Osteoblast (primary cell): ENCODE data around the gene ORAI1. TPM values are rescaled to one million over a fixed set of nuclear protein-coding genes. Genes with fewer than 3 reads are reported as not detected.

Experiments used
- DNase-seq: peaks from one replicate; pipeline ENCODE4 v3.0.0; 2011; ENCODE audit warnings: low spot score, mixed read lengths; ENCODE audit not compliant: insufficient read length; ENCODE audit errors: missing footprints
- H2AFZ ChIP-seq: 2 replicates; pipeline ENCODE4 v1.6.0; 2011; ENCODE audit warnings: mild to moderate bottlenecking, low read length
- H3K27ac ChIP-seq: 2 replicates; pipeline ENCODE4 v1.5.1; 2011; ENCODE audit warnings: mild to moderate bottlenecking, low read depth, low read length, moderate library complexity
- H3K27me3 ChIP-seq: 2 replicates; pipeline ENCODE4 v1.6.0; 2012; ENCODE audit warnings: mild to moderate bottlenecking, control low read depth, inconsistent platforms, low read length, moderate library complexity; ENCODE audit not compliant: insufficient read depth
- H3K36me3 ChIP-seq: 2 replicates; pipeline ENCODE4 v1.5.1; 2011; ENCODE audit warnings: mild to moderate bottlenecking, low read length, control low read depth, moderate library complexity; ENCODE audit not compliant: insufficient read depth
- H3K4me1 ChIP-seq: 2 replicates; pipeline ENCODE4 v1.5.1; 2011; ENCODE audit warnings: mild to moderate bottlenecking, low read length, control low read depth, moderate library complexity; ENCODE audit not compliant: insufficient read depth
- H3K4me2 ChIP-seq: 2 replicates; pipeline ENCODE4 v1.6.0; 2011; ENCODE audit warnings: mild to moderate bottlenecking, low read length; ENCODE audit not compliant: insufficient read depth
- H3K4me3 ChIP-seq: fragments of 200-600 bp; sonication (generic); 3 replicates; pipeline ENCODE4 v1.5.1; 2012; ENCODE audit warnings: mild to moderate bottlenecking, low read length, inconsistent platforms; ENCODE audit not compliant: insufficient read depth
- H3K79me2 ChIP-seq: 2 replicates; pipeline ENCODE4 v1.6.0; 2012; ENCODE audit warnings: mild to moderate bottlenecking, low read length, control low read depth, inconsistent platforms; ENCODE audit not compliant: insufficient read depth
- H3K9me3 ChIP-seq: 2 replicates; pipeline ENCODE4 v1.5.1; 2011; ENCODE audit warnings: low read depth, low read length, control low read depth
- H4K20me1 ChIP-seq: 2 replicates; pipeline ENCODE4 v1.6.0; 2012; ENCODE audit warnings: mild to moderate bottlenecking, low read length, control low read depth; ENCODE audit not compliant: insufficient read depth
- CTCF ChIP-seq: IDR thresholded peaks from 2 replicates; pipeline ENCODE4 v1.5.1; 2011; ENCODE audit warnings: mild to moderate bottlenecking, low read depth, low read length, moderate library complexity; ENCODE audit errors: extremely low read depth
- total RNA-seq: library from RNA; depleted of rRNA; stranded (reverse); fragments of >200 nt; gene quantifications from 2 replicates; pipeline ENCODE4 v1.2.3, GENCODE V29; 2012

ORAI1 gene
- 7.2 and 7.7 TPM in 2 replicates for total RNA-seq

DNA sequence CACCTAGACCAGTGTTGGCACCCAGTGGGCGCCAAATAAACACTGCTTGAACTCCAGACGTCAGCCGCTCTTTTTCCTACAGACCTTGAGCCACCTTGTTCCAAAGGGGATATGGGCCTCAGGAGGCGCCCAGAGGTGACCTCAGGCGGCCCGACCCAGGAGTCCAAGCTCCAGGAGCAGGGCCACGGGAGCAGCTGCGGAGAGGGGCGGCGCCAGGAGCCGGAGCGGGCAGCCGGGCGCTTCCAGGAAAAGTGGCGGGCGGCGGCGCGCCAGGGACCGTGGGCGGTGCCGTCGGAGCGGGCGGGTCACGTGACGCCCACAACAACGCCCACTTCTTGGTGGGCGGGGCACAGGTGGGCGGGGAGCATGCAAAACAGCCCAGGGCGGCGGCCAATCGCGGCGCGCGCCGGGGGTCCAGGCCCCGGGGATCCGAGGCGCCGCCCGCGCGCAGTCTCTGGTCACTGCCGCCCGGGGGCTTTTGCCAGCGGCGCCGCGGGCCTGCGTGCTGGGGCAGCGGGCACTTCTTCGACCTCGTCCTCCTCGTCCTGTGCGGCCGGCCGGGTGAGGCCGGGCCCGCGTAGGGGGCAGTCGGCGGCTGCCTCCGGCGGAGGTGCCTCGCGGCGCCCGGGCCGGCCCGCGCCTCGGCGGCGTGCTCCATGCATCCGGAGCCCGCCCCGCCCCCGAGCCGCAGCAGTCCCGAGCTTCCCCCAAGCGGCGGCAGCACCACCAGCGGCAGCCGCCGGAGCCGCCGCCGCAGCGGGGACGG is at the start of gene ORAI1:
TSS of gene ORAI1 (plus strand) at position 444 of the 766 bp plus-strand sequence.
- peak within 1 kb of the TSS; percentile 28 for H3K27ac ChIP-seq
- H3K9me3 ChIP-seq: no peaks in the 10 kb centered on the region
- no peaks in the 10 kb centered on the region for H3K36me3 ChIP-seq
- H3K4me3 ChIP-seq: peak within 1 kb of the TSS; percentile 71
- H3K4me1 ChIP-seq: peaks cover 22% of the 10 kb centered on the region
- peak within 1 kb of the TSS; percentile 89 for H3K4me2 ChIP-seq
- peaks cover 32% of the 10 kb centered on the region for H3K79me2 ChIP-seq
- H3K27me3 ChIP-seq: no peaks in the 10 kb centered on the region
- H4K20me1 ChIP-seq: peaks cover 2% of the 10 kb centered on the region
- H2AFZ ChIP-seq: peak within 1 kb of the TSS; percentile 86
- TF ChIP-seq CTCF: no peak
- peak; percentile 99 for DNase-seq

- Histone ChIP-seq H3K27me3 (no peaks in the 10 kb centered on the region), H3K27ac (peak overlapping the region; percentile 89), H3K9me3 (no peaks in the 10 kb centered on the region), H2AFZ (peak overlapping the region; percentile 73), H3K4me2 (peak overlapping the region; percentile 70), H4K20me1 (no peaks in the 10 kb centered on the region), H3K4me1 (peaks cover 42% of the 10 kb centered on the region), H3K4me3 (peak overlapping the region; percentile 43), H3K36me3 (peaks cover 18% of the 10 kb centered on the region), H3K79me2 (peaks cover 4% of the 10 kb centered on the region)
- TF ChIP-seq CTCF: no peak
- peak; percentile 98 for DNase-seq
Measured at GRCh38 chr12:121576851-121577391, 49.4 kb upstream of the ORAI1 start.

GRCh38 chr12:121577443-121578180 is 48.7 kb upstream of the ORAI1 start:
- Histone ChIP-seq H3K79me2 (peaks cover 4% of the 10 kb centered on the region), H3K4me2 (peak overlapping the region; percentile 96), H3K36me3 (peaks cover 18% of the 10 kb centered on the region), H3K4me3 (peak overlapping the region; percentile 76), H3K9me3 (no peaks in the 10 kb centered on the region), H3K27me3 (no peaks in the 10 kb centered on the region), H3K4me1 (peaks cover 49% of the 10 kb centered on the region), H2AFZ (peak overlapping the region; percentile 59), H4K20me1 (no peaks in the 10 kb centered on the region), H3K27ac (peak overlapping the region; percentile 89)
- TF ChIP-seq CTCF: no peak
- DNase-seq: peak; percentile 48
